Mucosa of stomach (tissue), 1 donor: ENCODE data around the gene RBPJL.
A peak's percentile ranks its signal among the peaks of the same experiment; 100 is the strongest.

Experiments
- H3K27me3 ChIP-seq: one replicate; pipeline ENCODE4 v1.7.0; 2013; ENCODE audit warnings: mild to moderate bottlenecking, low read length; ENCODE audit not compliant: control insufficient read depth, insufficient read depth
- H3K36me3 ChIP-seq: one replicate; pipeline ENCODE4 v1.7.0; 2013; ENCODE audit warnings: low read length; ENCODE audit not compliant: control insufficient read depth, insufficient read depth
- H3K4me1 ChIP-seq: one replicate; pipeline ENCODE4 v1.7.0; 2013; ENCODE audit warnings: mild to moderate bottlenecking, low read length; ENCODE audit not compliant: control insufficient read depth, insufficient read depth
- H3K4me3 ChIP-seq: one replicate; pipeline ENCODE4 v1.7.0; 2013; ENCODE audit warnings: low read length
- H3K9ac ChIP-seq: one replicate; pipeline ENCODE4 v1.7.0; 2013; ENCODE audit warnings: mild to moderate bottlenecking, low read length, moderate library complexity
- H3K9me3 ChIP-seq: one replicate; pipeline ENCODE4 v1.7.0; 2013; ENCODE audit warnings: mild to moderate bottlenecking, low read length, moderate library complexity; ENCODE audit not compliant: control insufficient read depth
- donor health status: Pancreatic carcinoma.

Gene RBPJL

DNA sequence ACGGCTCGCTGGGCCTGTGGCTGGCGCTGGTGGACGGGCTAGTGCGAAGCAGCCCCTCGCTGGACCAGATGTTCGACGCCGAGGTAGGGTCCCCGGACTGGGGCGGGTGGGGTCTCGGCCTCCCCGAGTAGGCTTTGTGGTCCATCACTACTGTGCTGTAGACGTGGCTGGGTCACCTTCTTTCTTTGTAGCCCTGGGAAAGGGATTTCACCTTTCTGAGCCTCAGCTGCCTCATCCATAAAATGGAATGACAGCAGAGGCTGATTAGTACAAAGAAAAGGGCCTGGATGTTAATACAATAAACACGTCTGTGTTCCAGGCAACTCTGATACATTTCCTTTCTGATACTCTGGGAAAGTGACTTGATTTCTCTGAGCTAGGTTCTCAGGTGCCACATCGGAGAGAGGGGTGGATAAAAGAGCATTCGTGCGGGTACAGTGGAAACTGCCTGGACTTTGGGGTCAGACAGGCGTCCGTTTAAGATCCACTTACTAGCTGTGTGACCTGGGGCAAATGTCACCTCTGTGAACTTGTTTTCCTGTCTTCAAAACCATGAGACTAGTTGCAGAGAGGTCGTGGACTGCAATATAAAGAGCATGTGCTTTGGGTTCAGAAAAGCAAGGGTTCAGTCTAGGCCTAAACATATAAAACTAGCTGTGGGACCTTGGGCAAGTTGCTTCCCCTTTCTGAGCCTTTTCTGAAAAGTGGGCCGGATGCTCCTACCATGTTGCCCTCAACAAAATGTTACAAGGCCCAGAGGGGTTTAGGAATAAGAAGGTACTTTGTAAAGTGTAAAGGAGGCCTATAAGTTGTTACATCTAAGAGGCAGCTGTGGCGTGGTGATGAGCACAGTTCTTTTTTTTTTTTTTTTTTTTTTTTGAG is 57.2 kb downstream of the RBPJL start:
- peaks cover 37% of the 10 kb centered on the region for H3K4me1 ChIP-seq

GRCh38 chr20:45365444-45365970 is 58.9 kb downstream of the RBPJL start:
- no peak overlapping the region for H3K4me3 ChIP-seq
- H3K4me1 ChIP-seq: peaks cover 24% of the 10 kb centered on the region
- H3K27me3 ChIP-seq: no peaks in the 10 kb centered on the region
- no peaks in the 10 kb centered on the region for H3K9me3 ChIP-seq
- peaks cover 7% of the 10 kb centered on the region for H3K36me3 ChIP-seq
- no peak overlapping the region for H3K9ac ChIP-seq

More for the DNA sequence above, 57.2 kb downstream of the RBPJL start:
- H3K27me3 ChIP-seq: no peaks in the 10 kb centered on the region
- peaks cover 7% of the 10 kb centered on the region for H3K36me3 ChIP-seq
- H3K4me3 ChIP-seq: peak overlapping the region; percentile 87
- no peaks in the 10 kb centered on the region for H3K9me3 ChIP-seq
- H3K9ac ChIP-seq: peak overlapping the region; percentile 91

DNA sequence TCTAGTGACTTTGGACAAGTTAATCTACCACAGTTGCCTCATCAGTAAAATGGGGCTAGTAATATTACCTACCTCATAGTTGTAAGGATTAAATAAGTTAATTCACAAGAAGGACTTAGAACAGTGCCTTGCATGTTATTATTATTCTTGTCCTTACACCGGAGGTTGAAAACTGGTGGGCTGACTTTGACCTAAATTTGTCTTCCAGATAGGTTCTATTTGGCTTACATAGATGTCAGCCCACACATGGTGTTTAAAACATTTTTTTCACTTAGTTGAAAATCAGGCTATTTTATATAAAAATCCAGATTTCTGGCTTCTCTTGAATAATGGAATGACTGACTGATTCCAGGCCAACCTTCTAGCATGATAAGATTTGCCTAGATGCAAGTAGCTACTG is 59.6 kb downstream of the RBPJL start:
- Histone ChIP-seq H3K27me3 (no peaks in the 10 kb centered on the region), H3K9ac (no peak overlapping the region), H3K4me3 (no peak overlapping the region), H3K4me1 (peaks cover 19% of the 10 kb centered on the region), H3K9me3 (no peaks in the 10 kb centered on the region), H3K36me3 (peaks cover 7% of the 10 kb centered on the region)

GRCh38 chr20:45366631-45367030 is 60.0 kb downstream of the RBPJL start:
- Histone ChIP-seq H3K27me3 (no peaks in the 10 kb centered on the region), H3K4me3 (no peak overlapping the region), H3K9me3 (no peaks in the 10 kb centered on the region), H3K4me1 (peaks cover 18% of the 10 kb centered on the region), H3K9ac (no peak overlapping the region), H3K36me3 (peaks cover 7% of the 10 kb centered on the region)

DNA sequence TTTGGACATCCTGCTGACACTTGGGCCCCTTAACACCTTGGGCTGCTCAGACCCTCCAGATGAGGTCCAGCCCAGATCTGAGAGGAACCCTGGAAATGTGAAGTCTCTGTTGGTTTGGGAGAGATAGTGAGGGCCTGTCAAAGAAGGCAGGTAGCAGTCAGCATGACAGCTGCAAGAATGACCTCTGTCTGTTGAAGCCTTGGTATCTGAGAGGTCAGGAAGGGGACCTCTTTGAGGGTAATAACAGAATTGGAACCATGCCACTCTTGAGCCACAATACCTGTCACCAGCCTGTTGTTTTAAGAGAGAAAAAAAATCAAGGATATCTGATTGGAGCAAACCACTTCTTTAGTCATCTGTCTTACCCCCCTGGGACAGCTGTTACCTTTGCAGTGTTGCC is 60.5 kb downstream of the RBPJL start:
- Histone ChIP-seq H3K36me3 (peaks cover 7% of the 10 kb centered on the region), H3K4me1 (peaks cover 13% of the 10 kb centered on the region)

More for the DNA sequence above, 60.5 kb downstream of the RBPJL start:
- H3K9ac ChIP-seq: no peak overlapping the region
- no peaks in the 10 kb centered on the region for H3K9me3 ChIP-seq
- no peaks in the 10 kb centered on the region for H3K27me3 ChIP-seq
- no peak overlapping the region for H3K4me3 ChIP-seq
